ENCODE measurements around the gene GRM7. TPM values are rescaled to one million over a fixed set of nuclear protein-coding genes. Genes with fewer than 3 reads are reported as not detected.

The GRM7 gene
- total RNA-seq, 2 donors from 2014 or later: 0.68 to 3.9 TPM

- no peak overlapping the region for H3K4me3 ChIP-seq
- H3K4me1 ChIP-seq (ENCODE audit: control insufficient read depth in 1 of 2, low read depth in 2 of 2): no peaks in the 10 kb centered on the region
- H3K9me3 ChIP-seq: no peaks in the 10 kb centered on the region
- TF ChIP-seq CTCF (IDR thresholded peaks at IDR 0.05): no peak
- H3K36me3 ChIP-seq: no peaks in the 10 kb centered on the region
- no peak for DNase-seq (ENCODE audit: low spot score)
- H3K27me3 ChIP-seq (replicated peaks; ENCODE audit: insufficient read depth): no peaks in the 10 kb centered on the region
- ATAC-seq (ENCODE audit: insufficient number of reproducible peaks, low FRiP score, low read depth): no peak
- H3K27ac ChIP-seq: no peak overlapping the region
Measured at GRCh38 chr3:7700977-7701376, 840.1 kb downstream of the GRM7 start.

GRCh38 chr3:7707187-7707586 is 846.3 kb downstream of the GRM7 start:
- Histone ChIP-seq H3K27me3 (replicated peaks; ENCODE audit: insufficient read depth) (no peaks in the 10 kb centered on the region), H3K9me3 (no peaks in the 10 kb centered on the region), H3K36me3 (no peaks in the 10 kb centered on the region), H3K27ac (no peak overlapping the region), H3K4me3 (no peak overlapping the region), H3K4me1 (ENCODE audit: control insufficient read depth in 1 of 2, low read depth in 2 of 2) (no peaks in the 10 kb centered on the region)
- no peak for TF ChIP-seq CTCF (IDR thresholded peaks at IDR 0.05)
- DNase-seq (ENCODE audit: low spot score) (no peak), ATAC-seq (ENCODE audit: insufficient number of reproducible peaks, low FRiP score, low read depth) (no peak)

GRCh38 chr3:7709376-7710082 is 848.6 kb downstream of the GRM7 start:
- no peaks in the 10 kb centered on the region for H3K4me1 ChIP-seq (ENCODE audit: control insufficient read depth in 1 of 2, low read depth in 2 of 2)
- H3K4me3 ChIP-seq: no peak overlapping the region
- no peak overlapping the region for H3K27ac ChIP-seq
- TF ChIP-seq CTCF (IDR thresholded peaks at IDR 0.05): no peak
- no peaks in the 10 kb centered on the region for H3K9me3 ChIP-seq
- DNase-seq (ENCODE audit: low spot score): no peak
- no peak for ATAC-seq (ENCODE audit: insufficient number of reproducible peaks, low FRiP score, low read depth)
- no peaks in the 10 kb centered on the region for H3K27me3 ChIP-seq (replicated peaks; ENCODE audit: insufficient read depth)
- no peaks in the 10 kb centered on the region for H3K36me3 ChIP-seq

GRCh38 chr3:7710284-7710683 is 849.4 kb downstream of the GRM7 start:
- H3K4me1 ChIP-seq (ENCODE audit: control insufficient read depth in 1 of 2, low read depth in 2 of 2): no peaks in the 10 kb centered on the region
- TF ChIP-seq CTCF (IDR thresholded peaks at IDR 0.05): no peak
- H3K27ac ChIP-seq: no peak overlapping the region
- H3K36me3 ChIP-seq: no peaks in the 10 kb centered on the region
- no peak for ATAC-seq (ENCODE audit: insufficient number of reproducible peaks, low FRiP score, low read depth)
- no peak overlapping the region for H3K4me3 ChIP-seq
- DNase-seq (ENCODE audit: low spot score): no peak
- H3K9me3 ChIP-seq: no peaks in the 10 kb centered on the region
- H3K27me3 ChIP-seq (replicated peaks; ENCODE audit: insufficient read depth): no peaks in the 10 kb centered on the region

- Histone ChIP-seq H3K4me1 (ENCODE audit: control insufficient read depth in 1 of 2, low read depth in 2 of 2) (no peaks in the 10 kb centered on the region), H3K36me3 (no peaks in the 10 kb centered on the region), H3K27me3 (replicated peaks; ENCODE audit: insufficient read depth) (no peaks in the 10 kb centered on the region), H3K27ac (no peak overlapping the region), H3K9me3 (no peaks in the 10 kb centered on the region), H3K4me3 (no peak overlapping the region)
- no peak for TF ChIP-seq CTCF (IDR thresholded peaks at IDR 0.05)
- no peak for DNase-seq (ENCODE audit: low spot score)
- ATAC-seq (ENCODE audit: insufficient number of reproducible peaks, low FRiP score, low read depth): no peak
Measured at GRCh38 chr3:7713724-7714123, 852.8 kb downstream of the GRM7 start.

Data from thoracic aorta (tissue), 2 donors.